ENCODE data around the gene EIF4B.

DNA sequence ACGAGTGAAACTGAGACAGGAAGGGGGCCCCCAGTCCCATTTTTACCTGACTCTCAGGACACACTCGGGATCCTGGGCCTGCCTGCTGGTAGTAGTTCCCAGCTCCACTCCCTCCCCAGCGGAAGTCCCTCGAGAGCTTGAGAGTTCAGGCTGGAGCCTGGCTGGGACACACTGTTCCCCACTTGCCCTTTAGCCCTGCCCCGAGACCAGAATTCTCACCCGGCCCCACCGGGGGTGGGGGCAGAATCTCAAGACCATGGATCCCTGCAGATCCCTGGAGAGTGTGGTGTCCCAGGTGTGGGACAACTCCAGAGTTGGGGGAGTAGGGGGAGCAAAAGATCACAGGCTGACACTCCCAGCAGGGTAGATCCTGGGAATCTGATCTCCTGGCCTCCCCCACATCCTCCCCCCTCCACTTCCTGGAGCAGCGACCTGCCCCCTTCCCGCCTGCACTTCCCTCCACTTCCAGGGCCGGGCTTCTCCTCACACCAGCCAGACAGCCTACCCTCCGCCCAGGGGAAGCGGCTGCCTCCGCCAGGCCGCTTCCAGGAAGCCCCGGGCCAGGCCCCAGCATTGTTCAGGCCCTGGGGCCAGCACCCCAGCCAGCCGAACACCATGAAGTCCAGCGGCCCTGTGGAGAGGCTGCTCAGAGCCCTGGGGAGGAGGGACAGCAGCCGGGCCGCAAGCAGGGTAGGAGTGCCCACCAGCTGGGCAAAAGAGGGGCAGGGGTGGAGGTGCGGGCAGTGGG, 43.5 kb downstream of the EIF4B start, which contains the start of gene TNS2:
- TF ChIP-seq EZH2 (IDR thresholded peaks at IDR 0.05; ENCODE audit: low read length) = no peak
- TF ChIP-seq, protein P1, sequence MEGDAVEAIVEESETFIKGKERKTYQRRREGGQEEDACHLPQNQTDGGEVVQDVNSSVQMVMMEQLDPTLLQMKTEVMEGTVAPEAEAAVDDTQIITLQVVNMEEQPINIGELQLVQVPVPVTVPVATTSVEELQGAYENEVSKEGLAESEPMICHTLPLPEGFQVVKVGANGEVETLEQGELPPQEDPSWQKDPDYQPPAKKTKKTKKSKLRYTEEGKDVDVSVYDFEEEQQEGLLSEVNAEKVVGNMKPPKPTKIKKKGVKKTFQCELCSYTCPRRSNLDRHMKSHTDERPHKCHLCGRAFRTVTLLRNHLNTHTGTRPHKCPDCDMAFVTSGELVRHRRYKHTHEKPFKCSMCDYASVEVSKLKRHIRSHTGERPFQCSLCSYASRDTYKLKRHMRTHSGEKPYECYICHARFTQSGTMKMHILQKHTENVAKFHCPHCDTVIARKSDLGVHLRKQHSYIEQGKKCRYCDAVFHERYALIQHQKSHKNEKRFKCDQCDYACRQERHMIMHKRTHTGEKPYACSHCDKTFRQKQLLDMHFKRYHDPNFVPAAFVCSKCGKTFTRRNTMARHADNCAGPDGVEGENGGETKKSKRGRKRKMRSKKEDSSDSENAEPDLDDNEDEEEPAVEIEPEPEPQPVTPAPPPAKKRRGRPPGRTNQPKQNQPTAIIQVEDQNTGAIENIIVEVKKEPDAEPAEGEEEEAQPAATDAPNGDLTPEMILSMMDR (optimal IDR thresholded peaks at IDR 0.05 in 1 of 3, IDR thresholded peaks at IDR 0.05 in 1 of 3, conservative IDR thresholded peaks at IDR 0.05 in 1 of 3; ENCODE audit: extremely low read depth in 1 of 3, insufficient read depth in 2 of 3, low read length in 3 of 3) = no peak
